Measurements from ENCODE around the gene CUL4B.
"Not testable (repeated sequence)": the region's sequence is repeated elsewhere in the genome, so short reads cannot be mapped to it uniquely, and the experiment has no call there.

DNA sequence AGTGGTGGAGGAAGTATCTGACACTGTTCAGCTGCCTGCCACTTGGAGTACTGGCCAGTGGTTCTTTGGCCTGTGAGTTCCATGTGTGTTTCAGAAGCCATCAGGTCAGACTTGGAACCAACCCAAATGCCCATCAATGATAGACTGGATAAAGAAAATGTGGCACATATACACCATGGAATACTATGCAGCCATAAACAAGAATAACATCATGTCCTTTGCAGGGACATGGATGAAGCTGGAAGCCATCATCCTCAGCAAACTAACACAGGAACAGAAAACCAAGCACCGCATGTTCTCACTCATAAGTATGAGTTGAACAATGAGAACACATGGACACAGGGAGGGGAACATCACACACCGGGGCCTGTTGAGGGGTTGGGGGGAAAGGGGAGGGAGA, 70.6 kb downstream of the CUL4B start:
- TF ChIP-seq, protein P1, sequence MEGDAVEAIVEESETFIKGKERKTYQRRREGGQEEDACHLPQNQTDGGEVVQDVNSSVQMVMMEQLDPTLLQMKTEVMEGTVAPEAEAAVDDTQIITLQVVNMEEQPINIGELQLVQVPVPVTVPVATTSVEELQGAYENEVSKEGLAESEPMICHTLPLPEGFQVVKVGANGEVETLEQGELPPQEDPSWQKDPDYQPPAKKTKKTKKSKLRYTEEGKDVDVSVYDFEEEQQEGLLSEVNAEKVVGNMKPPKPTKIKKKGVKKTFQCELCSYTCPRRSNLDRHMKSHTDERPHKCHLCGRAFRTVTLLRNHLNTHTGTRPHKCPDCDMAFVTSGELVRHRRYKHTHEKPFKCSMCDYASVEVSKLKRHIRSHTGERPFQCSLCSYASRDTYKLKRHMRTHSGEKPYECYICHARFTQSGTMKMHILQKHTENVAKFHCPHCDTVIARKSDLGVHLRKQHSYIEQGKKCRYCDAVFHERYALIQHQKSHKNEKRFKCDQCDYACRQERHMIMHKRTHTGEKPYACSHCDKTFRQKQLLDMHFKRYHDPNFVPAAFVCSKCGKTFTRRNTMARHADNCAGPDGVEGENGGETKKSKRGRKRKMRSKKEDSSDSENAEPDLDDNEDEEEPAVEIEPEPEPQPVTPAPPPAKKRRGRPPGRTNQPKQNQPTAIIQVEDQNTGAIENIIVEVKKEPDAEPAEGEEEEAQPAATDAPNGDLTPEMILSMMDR (IDR thresholded peaks at IDR 0.05): not testable (repeated sequence)
- not testable (repeated sequence) for TF ChIP-seq POLR2A (IDR thresholded peaks at IDR 0.05)

Data from transverse colon (tissue), 3 donors.